Right lobe of liver (tissue), 6 donors: Measurements from ENCODE around the gene CRYBB1. TPM values are rescaled to one million over a fixed set of nuclear protein-coding genes. Genes with fewer than 3 reads are reported as not detected.

Experiments used
- ATAC-seq, 4 donors: fragments of 200-7000 bp; cut with Tn5 transposase; one replicate each; pipeline ENCODE4 v1.9.1; 2020; ENCODE audit warnings: mild to moderate bottlenecking in 4 of 4, moderate library complexity in 4 of 4
- DNase-seq, 3 donors: peaks; one replicate each; pipeline ENCODE4 v3.0.0-alpha.2; 2020
- H3K27ac ChIP-seq, 3 donors: fragments of 200-600 bp; one replicate each; pipeline ENCODE4 v1.8.0; 2022
- H3K27me3 ChIP-seq, 2 donors: fragments of 200-600 bp; one replicate each; pipeline ENCODE4 v1.8.0; 2022
- H3K36me3 ChIP-seq, 4 donors: fragments of 200-600 bp; sonication (generic) in 1 of 4; one replicate each; pipeline versions ENCODE4 v1.5.1 to v1.8.0; 2017 to 2022; ENCODE audit warnings: control low read depth in 1 of 4
- H3K4me1 ChIP-seq, 4 donors: fragments of 200-600 bp; sonication (generic) in 1 of 4; one replicate each; pipeline versions ENCODE4 v1.5.1 to v1.8.0; 2017 to 2022; ENCODE audit warnings: control low read depth in 1 of 4
- H3K4me3 ChIP-seq, 3 donors: fragments of 200-600 bp; one replicate each; pipeline ENCODE4 v1.8.0; 2022
- H3K9me3 ChIP-seq, 4 donors: fragments of 200-600 bp; sonication (generic) in 1 of 4; one replicate each; pipeline versions ENCODE4 v1.5.1 to v1.8.0; 2017 to 2022; ENCODE audit warnings: control low read depth in 1 of 4
- CTCF ChIP-seq, 4 donors: fragments of 200-600 bp in 3 of 4; fragments of 450-650 bp in 1 of 4; IDR thresholded peaks; one replicate each; pipeline versions ENCODE4 v1.5.1 to v1.8.0; 2016 to 2022; ENCODE audit warnings: antibody characterized with exemption in 4 of 4, mild to moderate bottlenecking in 2 of 4
- POLR2A ChIP-seq: fragments of 450-650 bp; IDR thresholded peaks from one replicate; pipeline ENCODE4 v1.6.1; 2017; ENCODE audit warnings: antibody characterized with exemption, mild to moderate bottlenecking
- WGBS: methylation state at CpG from one replicate; pipeline ENCODE4 v1.1.6; 2018; ENCODE audit warnings: low coverage, low lambda C conversion rate; ENCODE audit not compliant: insufficient coverage; ENCODE audit errors: missing lambda C conversion rate; 5-methylcytosine and 5-hydroxymethylcytosine counted together
- intact Hi-C, 2 donors: fragments of 100-400 bp; cut with DNase I; formaldehyde crosslinking; loops; one replicate each; pipeline versions ENCODE4 v1.11.2 to v1.14.1; 2022
- total RNA-seq, 6 experiments: library from RNA; depleted of rRNA in 2 of 6; stranded (reverse); fragments of >200 nt in 2 of 6; fragmentation: NEBNext Ultra II Directional in 3 of 6; extraction: Animal tissue kit (Norgen Biotek cat#: 25700) in 3 of 6; gene quantifications; one replicate each; pipeline versions ENCODE4 v1.1.0 to v1.2.4, GENCODE V29; 2016 to 2023
- donor health status: DM: no; HTN: yes; CAD: no.
- donor health status: DM: no; HTN: no; CAD: no.
- donor health status: DM: no; HTN: no; CAD: no.
- donor health status: DM: no; HTN: yes; CAD: no.
- donor health status: DM: no; HTN: yes; CAD: no.

CRYBB1 gene
- total RNA-seq, 6 experiments from 2014 or later = 0.53 to 0.59 TPM; not detected in 4

GRCh38 chr22:26608129-26608528, 9.7 kb downstream of the CRYBB1 start:
- Histone ChIP-seq H3K9me3 (no peaks in the 10 kb centered on the region), H3K27ac (no peak overlapping the region), H3K36me3 (no peaks in the 10 kb centered on the region), H3K4me1 (no peaks in the 10 kb centered on the region), H3K27me3 (no peaks in the 10 kb centered on the region), H3K4me3 (no peak overlapping the region)
- no peak for ATAC-seq
- intact Hi-C loops = no loop called here
- WGBS = 34% methylated on average over 2 of the region's 2 CpGs
- DNase-seq = no peak
- TF ChIP-seq CTCF (IDR thresholded peaks at IDR 0.05) (no peak), POLR2A (no peak)

DNA sequence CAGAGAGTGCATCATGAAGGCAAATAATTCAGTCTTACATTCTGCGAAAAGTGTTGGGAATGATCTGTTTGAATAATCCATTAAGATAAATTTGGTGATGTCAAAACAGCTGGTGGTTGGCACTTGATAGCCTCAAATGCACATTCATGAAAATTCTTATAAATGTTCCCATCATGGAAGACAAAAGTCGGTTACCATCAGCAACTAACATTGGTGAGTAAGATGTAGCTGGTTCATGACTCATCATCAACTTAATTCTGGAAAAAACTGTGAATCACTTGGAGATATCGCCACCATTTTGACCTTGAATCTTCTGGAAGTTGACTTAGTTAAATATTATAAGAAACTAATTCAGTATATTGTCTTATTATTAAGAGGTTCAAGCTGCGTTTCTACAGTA, 11.2 kb downstream of the CRYBB1 start:
- no peaks in the 10 kb centered on the region for H3K27me3 ChIP-seq
- no peaks in the 10 kb centered on the region for H3K9me3 ChIP-seq
- no peak for ATAC-seq
- TF ChIP-seq CTCF (IDR thresholded peaks at IDR 0.05) (no peak), POLR2A (no peak)
- intact Hi-C loops = no loop called here
- H3K36me3 ChIP-seq = no peaks in the 10 kb centered on the region
- H3K4me1 ChIP-seq = no peaks in the 10 kb centered on the region
- 90% methylated on average over 4 of the region's 4 CpGs for whole genome bisulfite sequencing
- H3K4me3 ChIP-seq = no peak overlapping the region
- H3K27ac ChIP-seq = no peak overlapping the region
- no peak for DNase-seq

GRCh38 chr22:26604368-26604767, 13.5 kb downstream of the CRYBB1 start:
- Histone ChIP-seq H3K4me1 (no peaks in the 10 kb centered on the region), H3K36me3 (no peaks in the 10 kb centered on the region), H3K9me3 (no peaks in the 10 kb centered on the region), H3K27ac (no peak overlapping the region), H3K27me3 (no peaks in the 10 kb centered on the region), H3K4me3 (no peak overlapping the region)
- WGBS = 75% methylated on average over 1 of the region's 1 CpG
- DNase-seq (no peak), ATAC-seq (no peak)
- intact Hi-C loops = no loop called here
- no peak for TF ChIP-seq POLR2A
- TF ChIP-seq CTCF (IDR thresholded peaks at IDR 0.05) = no peak

GRCh38 chr22:26602127-26602526, 15.7 kb downstream of the CRYBB1 start:
- Histone ChIP-seq H3K4me3 (no peak overlapping the region), H3K27me3 (no peaks in the 10 kb centered on the region), H3K4me1 (peaks cover 0 to 10% (median 0%) of the 10 kb centered on the region in 4 donors), H3K9me3 (no peaks in the 10 kb centered on the region), H3K27ac (no peak overlapping the region), H3K36me3 (no peaks in the 10 kb centered on the region)
- intact Hi-C loops = no loop called here
- WGBS = 49% methylated on average over 3 of the region's 4 CpGs
- no peak for ATAC-seq
- TF ChIP-seq POLR2A = no peak
- TF ChIP-seq CTCF (IDR thresholded peaks at IDR 0.05) = no peak
- DNase-seq = no peak

- H3K4me1 ChIP-seq = peaks cover 0 to 10% (median 0%) of the 10 kb centered on the region in 4 donors
- TF ChIP-seq POLR2A = no peak
- TF ChIP-seq CTCF (IDR thresholded peaks at IDR 0.05) = no peak
- 69% methylated on average over 3 of the region's 12 CpGs for WGBS
- no peaks in the 10 kb centered on the region for H3K36me3 ChIP-seq
- no peaks in the 10 kb centered on the region for H3K27me3 ChIP-seq
- DNase-seq = no peak
- no peak for ATAC-seq
- H3K9me3 ChIP-seq = no peaks in the 10 kb centered on the region
- intact Hi-C loops = no loop called here
- no peak overlapping the region for H3K4me3 ChIP-seq
- no peak overlapping the region for H3K27ac ChIP-seq
These were observed 16.1 kb downstream of the CRYBB1 start for GRCh38 chr22:26601726-26602125.
